ENCODE measurements around the gene WDR73. TPM values are rescaled to one million over a fixed set of nuclear protein-coding genes. Genes with fewer than 3 reads are reported as not detected.

WDR73 gene
- polyA plus RNA-seq, 1 of the 3 experiments (the other 2 are of a cell fraction), result 32.9 TPM

DNA sequence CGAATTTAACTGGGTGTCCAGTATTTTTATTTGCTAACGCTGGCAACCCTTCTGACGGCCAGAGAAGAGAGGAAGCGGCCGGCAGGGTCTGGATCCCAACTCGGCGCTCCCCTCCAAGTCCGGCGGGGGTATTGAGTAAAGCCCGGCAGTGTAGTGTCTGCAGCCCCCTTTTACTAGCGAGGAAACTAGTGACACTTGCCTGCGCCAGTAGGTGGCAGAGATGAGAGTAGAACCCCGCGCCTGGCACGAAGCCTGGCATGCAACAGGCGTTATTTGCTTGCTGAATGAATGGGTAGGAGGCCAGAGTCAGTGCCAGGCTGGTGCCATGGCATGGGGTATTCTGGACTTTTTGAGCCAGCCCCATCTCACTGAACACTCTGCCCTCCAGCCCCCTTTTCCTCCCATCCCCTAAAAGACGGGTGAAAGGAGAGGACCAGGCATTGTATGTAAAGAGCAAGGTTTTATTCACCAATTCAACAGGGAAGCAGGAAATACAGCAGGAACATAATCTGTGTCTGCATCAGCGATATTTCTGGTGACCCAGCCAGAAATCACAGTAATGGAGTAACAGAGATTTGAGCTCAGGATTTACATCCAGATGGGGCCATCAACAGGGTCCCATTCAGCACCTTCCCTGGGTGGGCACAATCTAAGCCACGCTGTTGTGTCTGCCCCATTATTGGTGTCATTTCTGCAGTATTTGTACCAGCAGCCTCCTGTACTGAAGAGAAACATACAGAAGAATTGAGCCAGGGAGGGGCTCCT, 788 bp upstream of the WDR73 start (continued):
- TF ChIP-seq, protein P1, sequence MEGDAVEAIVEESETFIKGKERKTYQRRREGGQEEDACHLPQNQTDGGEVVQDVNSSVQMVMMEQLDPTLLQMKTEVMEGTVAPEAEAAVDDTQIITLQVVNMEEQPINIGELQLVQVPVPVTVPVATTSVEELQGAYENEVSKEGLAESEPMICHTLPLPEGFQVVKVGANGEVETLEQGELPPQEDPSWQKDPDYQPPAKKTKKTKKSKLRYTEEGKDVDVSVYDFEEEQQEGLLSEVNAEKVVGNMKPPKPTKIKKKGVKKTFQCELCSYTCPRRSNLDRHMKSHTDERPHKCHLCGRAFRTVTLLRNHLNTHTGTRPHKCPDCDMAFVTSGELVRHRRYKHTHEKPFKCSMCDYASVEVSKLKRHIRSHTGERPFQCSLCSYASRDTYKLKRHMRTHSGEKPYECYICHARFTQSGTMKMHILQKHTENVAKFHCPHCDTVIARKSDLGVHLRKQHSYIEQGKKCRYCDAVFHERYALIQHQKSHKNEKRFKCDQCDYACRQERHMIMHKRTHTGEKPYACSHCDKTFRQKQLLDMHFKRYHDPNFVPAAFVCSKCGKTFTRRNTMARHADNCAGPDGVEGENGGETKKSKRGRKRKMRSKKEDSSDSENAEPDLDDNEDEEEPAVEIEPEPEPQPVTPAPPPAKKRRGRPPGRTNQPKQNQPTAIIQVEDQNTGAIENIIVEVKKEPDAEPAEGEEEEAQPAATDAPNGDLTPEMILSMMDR (IDR thresholded peaks at IDR 0.05), result peak; percentile 75
- TF ChIP-seq, protein P2, sequence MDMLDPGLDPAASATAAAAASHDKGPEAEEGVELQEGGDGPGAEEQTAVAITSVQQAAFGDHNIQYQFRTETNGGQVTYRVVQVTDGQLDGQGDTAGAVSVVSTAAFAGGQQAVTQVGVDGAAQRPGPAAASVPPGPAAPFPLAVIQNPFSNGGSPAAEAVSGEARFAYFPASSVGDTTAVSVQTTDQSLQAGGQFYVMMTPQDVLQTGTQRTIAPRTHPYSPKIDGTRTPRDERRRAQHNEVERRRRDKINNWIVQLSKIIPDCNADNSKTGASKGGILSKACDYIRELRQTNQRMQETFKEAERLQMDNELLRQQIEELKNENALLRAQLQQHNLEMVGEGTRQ (IDR thresholded peaks at IDR 0.05; ENCODE audit: borderline replicate concordance, low read depth, low read length), result no peak
- TF ChIP-seq, protein P3, sequence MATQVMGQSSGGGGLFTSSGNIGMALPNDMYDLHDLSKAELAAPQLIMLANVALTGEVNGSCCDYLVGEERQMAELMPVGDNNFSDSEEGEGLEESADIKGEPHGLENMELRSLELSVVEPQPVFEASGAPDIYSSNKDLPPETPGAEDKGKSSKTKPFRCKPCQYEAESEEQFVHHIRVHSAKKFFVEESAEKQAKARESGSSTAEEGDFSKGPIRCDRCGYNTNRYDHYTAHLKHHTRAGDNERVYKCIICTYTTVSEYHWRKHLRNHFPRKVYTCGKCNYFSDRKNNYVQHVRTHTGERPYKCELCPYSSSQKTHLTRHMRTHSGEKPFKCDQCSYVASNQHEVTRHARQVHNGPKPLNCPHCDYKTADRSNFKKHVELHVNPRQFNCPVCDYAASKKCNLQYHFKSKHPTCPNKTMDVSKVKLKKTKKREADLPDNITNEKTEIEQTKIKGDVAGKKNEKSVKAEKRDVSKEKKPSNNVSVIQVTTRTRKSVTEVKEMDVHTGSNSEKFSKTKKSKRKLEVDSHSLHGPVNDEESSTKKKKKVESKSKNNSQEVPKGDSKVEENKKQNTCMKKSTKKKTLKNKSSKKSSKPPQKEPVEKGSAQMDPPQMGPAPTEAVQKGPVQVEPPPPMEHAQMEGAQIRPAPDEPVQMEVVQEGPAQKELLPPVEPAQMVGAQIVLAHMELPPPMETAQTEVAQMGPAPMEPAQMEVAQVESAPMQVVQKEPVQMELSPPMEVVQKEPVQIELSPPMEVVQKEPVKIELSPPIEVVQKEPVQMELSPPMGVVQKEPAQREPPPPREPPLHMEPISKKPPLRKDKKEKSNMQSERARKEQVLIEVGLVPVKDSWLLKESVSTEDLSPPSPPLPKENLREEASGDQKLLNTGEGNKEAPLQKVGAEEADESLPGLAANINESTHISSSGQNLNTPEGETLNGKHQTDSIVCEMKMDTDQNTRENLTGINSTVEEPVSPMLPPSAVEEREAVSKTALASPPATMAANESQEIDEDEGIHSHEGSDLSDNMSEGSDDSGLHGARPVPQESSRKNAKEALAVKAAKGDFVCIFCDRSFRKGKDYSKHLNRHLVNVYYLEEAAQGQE (IDR thresholded peaks at IDR 0.05; ENCODE audit: low read depth, low read length), result 0 out of 2 replicates have a peak, but pooled peaks have one; percentile 36
- no peak for TF ChIP-seq MXI1 (IDR thresholded peaks at IDR 0.05; ENCODE audit: low read depth, low read length)
- TF ChIP-seq RAD21 (IDR thresholded peaks at IDR 0.05; ENCODE audit: low read length), result peak; percentile 63
- no peak for TF ChIP-seq RXRA (IDR thresholded peaks at IDR 0.05; ENCODE audit: borderline replicate concordance, low read depth)
- TF ChIP-seq FOXM1 (IDR thresholded peaks at IDR 0.05; ENCODE audit: low read depth), result 0 out of 2 replicates have a peak, but pooled peaks have one; percentile 16

DNA sequence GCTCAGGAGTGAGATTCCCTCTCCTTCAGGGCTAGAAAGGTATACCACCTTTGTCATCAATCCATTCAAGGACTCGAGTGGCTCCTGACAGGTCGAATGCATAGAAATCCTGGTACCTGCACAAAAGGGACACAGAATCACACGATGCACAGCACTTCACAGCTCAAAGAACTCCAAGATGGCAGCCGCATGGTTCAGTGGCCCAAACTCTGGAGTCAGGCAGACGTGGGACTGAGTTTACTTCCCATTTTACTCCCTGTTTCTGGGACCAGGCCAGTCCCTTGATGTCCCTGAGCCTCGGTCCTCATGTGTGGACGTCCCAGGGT, 536 bp downstream of the WDR73 start:
- Histone ChIP-seq H3K9ac (peak overlapping the region; percentile 89), H3K36me3 (replicated peaks in 1 of 2; ENCODE audit: control insufficient read depth in 1 of 2, insufficient read depth in 2 of 2, low read length in 1 of 2) (peaks cover 20 to 27% of the 10 kb centered on the region in 2 experiments), H3K4me2 (peak overlapping the region; percentile 79), H2AFZ (ENCODE audit: low read depth) (0 out of 2 replicates have a peak overlapping the region, but pooled peaks have one; percentile 59), H4K20me1 (ENCODE audit: insufficient read depth) (no peaks in the 10 kb centered on the region), H3K4me3 (ENCODE audit: low read depth in 2 of 2, low read length in 1 of 2) (peak overlapping the region; percentile 54 to 92), H3K27me3 (ENCODE audit: insufficient read depth) (no peaks in the 10 kb centered on the region), H3F3A (replicated peaks; ENCODE audit: insufficient read depth) (peaks cover 15% of the 10 kb centered on the region), H3K9me3 (no peaks in the 10 kb centered on the region), H3K4me1 (ENCODE audit: control insufficient read depth in 1 of 2, insufficient read depth in 2 of 2, low read depth in 1 of 2, low read length in 1 of 2) (peaks cover 21 to 30% of the 10 kb centered on the region in 2 experiments; a peak in 2 of 4 replicates), H3K79me2 (ENCODE audit: insufficient read depth) (peaks cover 35% of the 10 kb centered on the region), H3K27ac (ENCODE audit: low read depth in 2 of 2, low read length in 1 of 2) (peak overlapping the region; percentile 72 to 86), H3K9me2 (no peaks in the 10 kb centered on the region)
- ChIA-PET POLR2A (interaction anchor here (0.6 to 2.4 kb wide), 16 partner anchors 9 to 1056 kb away, joined by 3 to 12 read pairs (median 4); partner anchors contain the start of genes SEC11A and ZSCAN2), CTCF (interaction anchor here (0.6 to 2.6 kb wide), 13 partner anchors 10 to 276 kb away, joined by 3 to 17 read pairs (median 5); no protein-coding TSS in a partner anchor)
- WGBS (ENCODE audit: low lambda C conversion rate), result 5% methylated on average over 7 of the region's 7 CpGs
- peak; percentile 30 for DNase-seq
- TF ChIP-seq, protein P4, sequence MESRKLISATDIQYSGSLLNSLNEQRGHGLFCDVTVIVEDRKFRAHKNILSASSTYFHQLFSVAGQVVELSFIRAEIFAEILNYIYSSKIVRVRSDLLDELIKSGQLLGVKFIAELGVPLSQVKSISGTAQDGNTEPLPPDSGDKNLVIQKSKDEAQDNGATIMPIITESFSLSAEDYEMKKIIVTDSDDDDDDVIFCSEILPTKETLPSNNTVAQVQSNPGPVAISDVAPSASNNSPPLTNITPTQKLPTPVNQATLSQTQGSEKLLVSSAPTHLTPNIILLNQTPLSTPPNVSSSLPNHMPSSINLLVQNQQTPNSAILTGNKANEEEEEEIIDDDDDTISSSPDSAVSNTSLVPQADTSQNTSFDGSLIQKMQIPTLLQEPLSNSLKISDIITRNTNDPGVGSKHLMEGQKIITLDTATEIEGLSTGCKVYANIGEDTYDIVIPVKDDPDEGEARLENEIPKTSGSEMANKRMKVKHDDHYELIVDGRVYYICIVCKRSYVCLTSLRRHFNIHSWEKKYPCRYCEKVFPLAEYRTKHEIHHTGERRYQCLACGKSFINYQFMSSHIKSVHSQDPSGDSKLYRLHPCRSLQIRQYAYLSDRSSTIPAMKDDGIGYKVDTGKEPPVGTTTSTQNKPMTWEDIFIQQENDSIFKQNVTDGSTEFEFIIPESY (IDR thresholded peaks at IDR 0.05; ENCODE audit: borderline replicate concordance, low read depth), result no peak
- no peak for TF ChIP-seq NRF1 (IDR thresholded peaks at IDR 0.05; ENCODE audit: low read depth, low read length)
- no peak for TF ChIP-seq GABPA (IDR thresholded peaks at IDR 0.05; ENCODE audit: low read depth)
- TF ChIP-seq TEAD4 (IDR thresholded peaks at IDR 0.05; ENCODE audit: borderline replicate concordance, insufficient read depth), result no peak
- no peak for TF ChIP-seq FOXM1 (IDR thresholded peaks at IDR 0.05; ENCODE audit: low read depth)
- TF ChIP-seq EZH2phosphoT487 (IDR thresholded peaks at IDR 0.05; ENCODE audit: borderline replicate concordance, low read depth), result no peak
- TF ChIP-seq NFIC (IDR thresholded peaks at IDR 0.05; ENCODE audit: borderline replicate concordance), result no peak
- TF ChIP-seq, protein P1 (IDR thresholded peaks at IDR 0.05), result no peak
- no peak for TF ChIP-seq RAD21 (IDR thresholded peaks at IDR 0.05; ENCODE audit: low read length)
- TF ChIP-seq FOSL2 (IDR thresholded peaks at IDR 0.05; ENCODE audit: borderline replicate concordance, low read depth), result no peak
- TF ChIP-seq, protein P2 (IDR thresholded peaks at IDR 0.05; ENCODE audit: borderline replicate concordance, low read depth, low read length), result no peak

All from SK-N-SH (cell line).